Left cardiac atrium (tissue), 4 donors: Measurements from ENCODE around the gene ATP8A1. TPM values are rescaled to one million over a fixed set of nuclear protein-coding genes. Genes with fewer than 3 reads are reported as not detected.
A peak's percentile ranks its signal among the peaks of the same experiment; 100 is the strongest.
"Not testable (repeated sequence)": the region's sequence is repeated elsewhere in the genome, so short reads cannot be mapped to it uniquely, and the experiment has no call there.

ENCODE experiments used
- ATAC-seq, 2 donors: fragments of 200-7000 bp; cut with Tn5 transposase; one replicate each; pipeline ENCODE4 v1.9.1; 2020; ENCODE audit warnings: mild to moderate bottlenecking in 2 of 2, moderate library complexity in 2 of 2
- DNase-seq: peaks from one replicate; pipeline ENCODE4 v3.0.0-alpha.2; 2020
- intact Hi-C, 2 donors: fragments of 100-400 bp; cut with DNase I; formaldehyde crosslinking; loops; one replicate each; pipeline versions ENCODE4 v1.14.1 to v1.15.1; 2022 to 2023
- total RNA-seq, 2 donors: library from RNA; stranded (reverse); fragmentation: NEBNext Ultra II Directional; extraction: Animal tissue kit (Norgen Biotek cat#: 25700); gene quantifications; one replicate each; pipeline ENCODE4 v1.2.1, GENCODE V29; 2021
- donor health status: DM: no; HTN: yes; CAD: no.
- donor health status: DM: no; HTN: yes; CAD: no; lungs with severe emphysema.
- donor health status: DM: yes; HTN: yes; CAD: no.
- donor health status: Dilated cardiomyopathy.

Gene ATP8A1
- total RNA-seq, 2 donors from 2014 or later, result 22.3 to 23.3 TPM

DNA sequence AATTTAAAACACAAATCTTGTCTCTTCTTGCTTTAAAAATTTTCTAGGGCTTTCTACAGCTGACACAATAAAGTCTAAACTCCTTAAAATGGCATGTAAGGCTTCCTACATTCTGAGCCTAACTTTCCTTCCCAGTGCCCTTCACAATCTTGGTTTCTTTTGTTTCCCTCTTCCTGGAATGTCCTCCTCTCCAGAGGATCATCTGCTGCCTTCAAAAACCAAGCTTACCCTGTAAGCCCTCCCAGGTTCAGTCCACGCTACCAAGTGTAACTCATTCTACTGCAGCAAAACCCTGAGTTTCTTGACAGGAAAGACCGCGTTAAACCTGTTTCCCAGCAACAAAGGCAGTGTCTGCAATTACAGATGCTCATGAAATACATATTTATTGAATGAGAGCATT lies 168.4 kb downstream of the ATP8A1 start:
- no peak for DNase-seq
- intact Hi-C loops, result no loop called here
- ATAC-seq, result no peak

DNA sequence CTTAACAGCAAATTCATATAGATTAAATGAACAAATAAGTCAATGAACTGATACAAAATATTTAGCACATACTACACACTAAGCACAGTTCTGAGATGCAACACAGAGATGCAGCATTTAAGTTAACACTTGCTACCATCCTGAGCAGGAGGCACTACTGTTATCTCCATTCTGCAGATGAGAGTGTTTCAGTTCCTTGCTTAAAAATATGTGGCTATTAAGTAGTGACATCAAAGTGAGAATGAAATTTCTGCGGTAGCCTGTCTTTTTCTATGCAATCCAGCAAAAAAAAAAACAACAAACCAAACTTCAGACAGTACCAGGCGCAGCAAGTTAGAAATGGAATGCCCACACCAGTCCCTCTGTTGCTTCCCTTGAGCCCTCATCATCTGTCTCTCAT lies 168.8 kb downstream of the ATP8A1 start:
- DNase-seq, result no peak
- intact Hi-C loops, result no loop called here
- no peak for ATAC-seq

DNA sequence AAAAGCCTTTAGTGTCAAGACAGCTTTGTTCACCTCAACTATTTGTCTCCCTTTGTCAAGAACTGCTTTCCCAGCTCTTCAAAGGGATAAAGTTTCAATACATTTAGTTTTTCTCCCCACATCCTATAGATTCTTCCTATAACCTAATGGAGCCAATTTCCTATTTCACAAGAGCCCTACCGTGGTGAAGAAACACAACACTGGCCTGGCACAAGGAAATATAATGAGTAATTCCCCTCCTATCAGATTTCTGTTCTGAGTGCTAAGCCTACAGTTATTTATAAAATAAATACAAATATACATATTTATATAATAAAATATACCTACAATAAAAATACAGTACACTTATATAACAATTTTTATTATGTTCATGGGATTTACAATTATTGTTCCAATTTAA lies 169.7 kb downstream of the ATP8A1 start:
- DNase-seq, result no peak
- ATAC-seq, result no peak
- intact Hi-C loops, result no loop called here

DNA sequence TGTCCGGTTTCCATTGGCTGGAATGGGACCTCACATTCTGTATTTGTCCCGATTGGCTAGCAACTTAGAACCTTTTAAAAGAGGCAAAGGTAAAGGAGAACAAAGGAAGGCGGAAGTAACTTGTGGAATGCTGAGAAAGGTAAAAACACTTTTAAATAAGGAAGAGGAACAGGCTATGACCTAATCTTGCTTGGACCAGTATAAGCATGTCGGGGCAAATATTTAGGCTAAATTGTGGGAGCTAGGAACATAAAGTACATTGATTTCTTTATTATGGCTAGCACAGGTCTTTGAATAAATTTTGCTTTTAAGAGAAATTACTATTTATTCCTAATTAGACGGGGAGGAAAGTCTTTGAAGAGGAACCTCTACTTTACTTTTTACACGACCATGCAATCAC lies 170.7 kb downstream of the ATP8A1 start:
- ATAC-seq, intact Hi-C loops, DNase-seq: not testable (repeated sequence)

DNA sequence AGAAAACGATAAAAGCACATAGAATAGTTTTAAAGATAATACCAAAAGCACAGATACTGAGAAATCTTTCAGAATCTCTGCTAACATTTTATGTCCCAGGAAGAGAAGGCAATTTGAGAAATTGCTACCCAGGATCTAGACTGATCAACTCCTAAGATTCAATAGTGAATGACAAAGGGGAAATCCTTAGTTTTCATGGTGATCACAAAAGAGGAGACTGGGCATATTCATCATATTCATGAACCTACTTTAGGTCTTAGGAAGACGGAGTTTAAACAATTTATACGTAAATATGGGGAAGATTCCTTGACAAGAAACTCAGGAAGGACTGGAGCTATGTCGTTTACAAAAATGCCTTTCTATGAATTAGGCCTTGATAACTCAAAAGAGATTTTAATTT lies 172.3 kb downstream of the ATP8A1 start:
- intact Hi-C loops, result no loop called here
- ATAC-seq, result no peak
- no peak for DNase-seq

DNA sequence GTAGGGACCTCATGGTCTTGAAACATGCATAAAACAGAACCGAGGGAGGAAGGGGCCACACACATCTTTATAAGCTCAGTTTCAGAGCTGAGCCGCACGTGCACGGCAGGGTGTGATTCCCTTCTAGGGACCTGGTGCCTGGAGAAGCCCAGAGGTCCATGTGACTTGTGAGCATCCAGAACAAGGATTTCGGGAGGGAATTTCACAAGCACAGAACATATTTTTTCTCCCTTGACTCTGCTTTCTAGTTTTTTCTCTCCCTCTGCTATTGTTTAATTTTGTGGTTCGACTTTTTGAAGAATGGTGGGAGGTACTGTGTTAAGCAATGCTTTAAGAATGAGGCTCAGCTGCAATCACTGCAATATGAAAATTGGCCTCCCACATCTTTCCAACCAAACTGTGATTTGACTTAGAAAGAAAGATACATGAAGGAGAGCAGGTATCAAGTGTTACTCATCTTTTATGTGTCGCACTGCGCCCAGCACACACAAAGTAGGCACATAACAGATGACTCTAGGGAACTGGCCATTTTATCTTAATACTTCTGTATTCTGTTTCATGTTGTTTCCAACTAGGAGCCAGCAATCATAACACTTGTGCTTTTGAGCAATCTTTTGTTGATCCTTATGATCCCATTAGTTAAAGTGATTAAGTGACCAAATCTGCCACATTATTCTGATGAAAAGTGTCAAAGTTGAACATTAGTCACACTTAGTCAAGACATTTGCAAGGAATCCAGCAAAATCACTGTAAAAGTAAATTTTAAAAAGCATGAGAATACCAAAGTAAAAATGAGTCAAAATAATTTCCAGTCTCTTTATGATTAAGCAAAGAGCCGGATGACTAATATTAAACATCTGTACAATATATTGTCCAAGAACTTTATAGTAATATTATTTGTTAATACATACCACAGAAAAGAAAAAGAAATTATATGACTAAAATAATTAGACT lies 173.2 kb downstream of the ATP8A1 start:
- intact Hi-C loops, result no loop called here
- ATAC-seq (peak in 1 of 2 donors; percentile 16), DNase-seq (no peak)

DNA sequence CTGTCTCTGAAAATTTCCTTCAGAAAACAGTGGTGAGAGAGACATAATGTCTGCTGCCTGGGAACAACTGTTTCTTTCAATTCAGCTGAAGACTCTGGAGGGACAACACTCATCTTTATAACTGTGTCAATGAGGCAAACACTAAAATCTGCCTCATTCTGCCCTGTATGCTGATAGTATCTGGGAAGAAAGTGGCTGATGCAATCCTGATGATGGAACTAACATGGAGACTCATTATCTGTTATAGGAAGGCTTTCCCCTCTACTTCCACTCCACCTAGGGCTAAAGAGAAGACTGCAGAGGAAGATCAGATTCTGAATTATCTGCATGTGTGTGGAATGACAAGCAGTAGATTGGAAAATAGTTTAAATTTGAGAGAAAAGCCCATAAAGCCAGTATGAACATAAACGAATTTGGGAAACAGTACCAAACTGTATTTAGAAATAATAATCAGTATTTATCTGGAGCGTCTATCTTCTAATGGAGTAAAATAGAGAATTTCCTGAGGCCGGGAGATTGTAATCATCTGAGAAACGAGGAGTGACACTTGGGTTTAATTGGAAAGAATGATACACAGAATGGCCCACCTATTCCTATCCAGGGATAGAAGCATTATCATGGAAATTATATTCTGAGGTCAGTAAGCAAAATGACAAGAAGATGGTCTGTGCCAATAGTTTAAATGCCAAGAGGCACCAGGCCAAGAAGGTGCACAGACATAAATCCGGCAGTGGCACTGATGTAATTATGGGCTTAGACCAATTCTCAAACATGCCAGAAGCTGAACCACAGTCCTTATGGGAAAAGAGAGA lies 174.2 kb downstream of the ATP8A1 start:
- intact Hi-C loops, result no loop called here
- ATAC-seq (no peak), DNase-seq (no peak)

DNA sequence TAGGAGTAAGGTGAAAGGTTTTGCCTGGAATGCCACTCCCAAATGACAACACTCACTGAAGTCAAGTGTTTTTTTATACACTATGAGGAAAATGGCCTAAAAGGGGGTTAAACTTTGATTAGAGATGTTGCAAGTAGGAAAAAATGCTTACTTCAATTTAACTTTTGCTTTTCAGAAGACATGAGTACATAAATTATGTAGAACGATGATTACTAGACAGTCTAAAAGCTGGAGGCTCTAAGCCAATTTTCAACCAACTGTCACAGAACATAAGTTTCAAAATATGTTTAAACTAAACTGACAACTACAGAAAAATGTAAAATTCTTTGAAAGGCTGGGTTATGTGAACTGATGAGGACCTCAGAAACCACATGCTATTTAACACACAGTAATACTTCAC lies 176.2 kb downstream of the ATP8A1 start:
- ATAC-seq (no peak), DNase-seq (no peak)
- intact Hi-C loops, result no loop called here

DNA sequence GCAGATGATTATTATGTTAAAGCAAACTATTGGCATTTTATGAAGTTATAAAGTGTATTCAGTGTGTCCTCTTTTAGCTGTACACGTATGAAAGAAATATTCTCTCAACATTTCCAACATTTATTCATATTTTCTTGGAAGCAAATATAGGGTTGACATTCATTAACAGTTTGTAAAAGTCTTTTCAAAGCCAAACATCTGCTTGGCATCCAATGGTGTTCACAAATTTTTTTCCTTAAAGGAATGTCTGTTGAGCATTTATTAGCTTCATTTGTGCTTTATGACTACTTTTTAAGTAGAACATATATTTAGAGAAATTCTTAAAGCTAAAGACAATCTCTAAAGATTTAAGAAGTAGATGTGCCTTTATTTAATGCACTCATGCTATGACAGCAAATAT lies 176.6 kb downstream of the ATP8A1 start:
- DNase-seq (no peak), ATAC-seq (no peak)
- intact Hi-C loops, result no loop called here

DNA sequence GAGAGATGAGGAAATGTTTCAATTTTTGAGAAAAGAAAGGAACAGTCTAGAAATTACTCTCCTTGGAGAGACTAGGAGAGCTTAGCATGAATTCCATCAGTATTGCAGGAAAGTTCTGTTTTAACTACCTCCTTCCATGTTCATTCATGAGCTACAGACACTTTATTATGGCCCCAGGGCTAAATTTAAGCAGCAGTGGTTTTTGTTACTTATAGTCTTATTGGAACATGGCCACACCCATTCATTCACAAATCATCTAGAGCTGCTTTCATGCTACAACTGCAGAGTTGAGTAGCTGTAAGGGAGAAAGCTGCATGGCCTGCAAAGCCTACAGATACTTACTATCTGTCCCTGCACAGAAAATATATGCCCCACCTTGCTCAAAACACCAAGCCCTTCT lies 178.0 kb downstream of the ATP8A1 start:
- intact Hi-C loops, result no loop called here
- DNase-seq (no peak), ATAC-seq (no peak)

DNA sequence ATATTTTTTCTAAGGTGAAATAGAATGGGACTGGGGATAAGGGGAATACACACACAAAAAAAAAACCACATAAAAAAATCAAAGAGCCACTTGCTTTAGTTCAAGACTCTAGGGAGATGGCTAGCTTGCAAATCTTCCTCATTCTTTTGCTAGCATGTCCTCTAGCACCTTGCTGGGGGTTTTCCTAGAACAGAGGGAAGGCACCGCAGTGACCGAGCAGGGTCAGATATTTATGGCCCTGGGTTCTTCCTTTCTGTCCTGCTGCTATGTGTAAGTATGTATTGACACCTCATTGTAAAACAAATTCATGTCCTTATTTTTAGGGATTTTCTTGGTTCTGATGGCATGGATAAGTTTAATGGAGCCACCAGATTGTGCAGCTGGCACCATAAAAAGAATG lies 178.4 kb downstream of the ATP8A1 start:
- intact Hi-C loops, result no loop called here
- no peak for ATAC-seq
- DNase-seq, result no peak

DNA sequence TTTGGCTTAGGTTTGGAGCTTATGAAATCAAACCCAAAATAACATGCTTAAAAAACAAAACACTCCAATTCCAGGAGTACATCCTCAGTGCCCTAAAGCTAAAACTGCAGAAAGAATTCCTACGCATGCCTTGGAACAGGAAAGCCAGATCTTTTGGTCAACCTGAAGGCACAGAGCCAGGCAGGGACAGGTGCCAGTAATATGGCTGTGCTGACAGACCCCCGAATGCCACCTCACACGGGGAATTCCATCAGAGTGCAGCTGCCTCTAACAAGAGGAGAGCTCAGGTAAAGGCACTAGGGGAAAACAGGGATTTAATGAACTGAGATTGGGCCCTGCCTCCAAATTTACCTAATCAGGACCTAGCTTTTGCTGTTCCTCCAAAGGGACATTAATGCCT lies 182.5 kb downstream of the ATP8A1 start:
- DNase-seq (no peak), ATAC-seq (no peak)
- intact Hi-C loops, result no loop called here

DNA sequence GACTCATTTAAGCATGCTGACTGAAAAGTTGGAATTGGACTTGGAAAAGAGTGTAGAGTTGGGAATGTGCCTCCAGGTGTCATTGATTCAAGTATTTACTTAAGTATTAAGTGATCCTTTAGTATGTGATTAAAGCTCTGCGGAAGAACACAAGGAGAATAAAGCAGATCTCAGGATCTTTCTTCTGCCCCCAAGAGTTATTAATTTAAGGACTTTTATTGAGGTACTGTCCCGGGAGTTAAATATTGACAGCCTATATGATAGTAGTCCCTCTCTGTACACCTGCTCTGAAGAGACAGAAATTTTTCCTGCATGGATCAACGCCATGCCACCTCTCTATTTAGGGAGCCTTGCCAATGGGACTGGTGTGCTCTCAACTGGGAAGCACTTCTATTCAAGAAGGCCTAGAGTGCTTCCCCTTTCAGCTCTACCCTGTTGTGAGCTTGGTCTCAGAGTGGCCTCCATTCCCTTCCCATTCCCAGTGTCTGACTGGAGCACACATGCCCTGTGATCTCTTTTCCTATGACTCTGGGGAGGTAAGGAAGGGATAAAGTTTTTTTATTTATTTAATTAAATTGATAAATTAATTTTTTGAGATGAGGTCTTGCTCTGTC lies 183.7 kb downstream of the ATP8A1 start:
- ATAC-seq (no peak), DNase-seq (no peak)
- intact Hi-C loops, result no loop called here

DNA sequence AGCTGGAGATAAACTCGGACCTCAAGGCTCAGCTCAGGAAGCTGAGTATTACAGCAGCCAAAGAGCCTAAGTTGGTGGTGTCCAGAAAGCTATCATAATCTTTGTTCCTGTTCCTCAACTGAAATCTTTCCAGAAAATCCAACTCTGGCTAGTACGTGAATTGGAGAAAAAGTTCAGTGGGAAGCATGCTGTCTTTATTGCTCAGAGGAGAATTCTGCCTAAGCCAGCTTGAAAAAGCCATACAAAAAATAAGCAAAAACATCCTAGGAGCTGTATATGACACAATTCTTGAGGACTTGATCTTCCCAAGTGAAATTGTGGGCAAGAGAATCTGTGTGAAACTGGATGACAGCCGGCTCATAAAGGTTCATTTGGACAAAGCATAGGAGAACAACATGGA lies 185.0 kb downstream of the ATP8A1 start:
- ATAC-seq (no peak), DNase-seq (no peak)
- intact Hi-C loops, result no loop called here

DNA sequence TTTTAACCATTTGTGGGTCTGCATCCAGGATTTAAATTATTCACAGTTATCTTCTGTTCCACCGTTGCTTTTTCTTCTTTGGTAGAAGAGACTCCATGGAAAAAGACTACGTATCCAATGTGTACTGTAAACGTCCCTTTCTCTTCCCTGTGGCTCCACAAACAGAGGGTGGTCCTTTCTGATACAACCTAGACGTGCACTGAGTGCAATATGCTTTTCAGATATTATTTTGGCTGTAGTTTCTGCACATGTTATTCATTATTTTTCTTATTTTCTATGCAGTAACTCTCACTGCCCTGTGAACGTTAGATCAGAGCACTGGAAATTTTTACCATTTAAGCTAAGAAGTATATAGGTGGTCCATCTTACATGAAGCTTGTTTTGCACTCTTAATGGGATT lies 186.9 kb downstream of the ATP8A1 start:
- DNase-seq, result no peak
- no peak for ATAC-seq
- intact Hi-C loops, result no loop called here

DNA sequence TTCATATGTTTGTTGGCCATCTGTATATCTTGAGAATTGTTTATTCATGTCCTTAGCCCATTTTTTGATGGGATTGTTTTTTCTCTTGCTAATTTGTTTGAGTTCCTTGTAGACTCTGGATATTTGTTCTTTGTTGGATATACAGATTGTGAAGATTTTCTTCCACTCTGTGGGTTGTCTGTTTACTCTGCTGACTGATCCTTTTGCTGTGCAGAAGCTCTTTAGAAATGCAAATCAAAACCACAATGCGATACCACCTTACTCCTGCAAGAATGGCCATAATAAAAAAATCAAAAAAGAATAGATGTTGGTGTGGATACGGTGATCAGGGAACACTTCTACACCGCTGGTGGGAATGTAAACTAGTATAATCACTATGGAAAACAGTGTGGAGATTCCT lies 189.1 kb downstream of the ATP8A1 start:
- intact Hi-C loops, ATAC-seq, DNase-seq: not testable (repeated sequence)

DNA sequence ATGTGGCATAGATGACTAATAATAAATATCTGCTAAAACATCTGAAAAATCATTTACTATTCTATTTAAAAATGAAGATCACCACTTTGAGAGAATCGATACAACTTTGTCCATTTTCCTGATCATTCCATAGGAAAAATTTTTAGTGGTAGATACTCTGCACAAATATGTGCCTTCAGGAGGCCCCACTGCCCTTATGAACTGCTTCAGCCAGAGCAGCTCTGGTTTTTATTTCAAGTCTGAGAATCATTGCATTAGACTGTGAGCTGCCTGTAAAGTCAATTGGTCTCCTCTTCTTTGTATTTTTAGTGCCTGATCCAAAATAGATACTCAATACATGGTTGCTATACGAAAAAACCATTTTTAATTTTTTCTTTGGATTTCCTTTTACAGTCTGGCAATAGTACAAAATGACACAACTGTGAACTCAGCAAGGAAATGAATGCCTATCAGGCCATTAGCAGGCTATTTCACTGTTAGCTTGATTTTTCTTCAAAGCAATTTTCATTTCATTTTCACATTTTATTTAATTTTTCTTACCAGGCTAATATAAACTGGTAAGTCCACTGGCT lies 190.5 kb downstream of the ATP8A1 start:
- no peak for DNase-seq
- intact Hi-C loops, result no loop called here
- ATAC-seq, result no peak

DNA sequence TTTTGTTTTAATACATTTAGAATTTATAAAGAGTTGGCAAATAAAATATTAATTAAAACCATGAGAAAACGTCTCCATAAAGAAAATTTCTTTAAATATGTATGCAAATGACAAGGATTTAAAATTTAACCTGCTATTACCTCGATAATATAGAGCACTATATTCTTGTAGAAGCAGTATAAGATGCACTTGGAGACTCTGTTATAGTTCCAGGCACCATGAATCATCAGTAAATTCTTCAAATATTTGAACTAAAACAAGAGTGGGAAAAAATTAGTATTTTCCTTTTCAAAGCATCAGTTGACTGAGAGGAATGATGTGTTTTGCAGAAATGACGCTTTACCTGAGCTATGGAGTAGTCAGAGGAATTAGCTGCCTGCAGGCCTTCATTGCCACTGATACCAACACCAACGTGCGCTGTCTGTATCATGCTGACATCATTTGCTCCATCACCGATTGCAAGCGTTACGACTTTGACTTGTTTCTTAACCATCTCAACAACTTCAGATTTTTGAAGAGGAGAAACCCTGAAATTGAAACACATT lies 192.3 kb downstream of the ATP8A1 start:
- intact Hi-C loops, result no loop called here
- no peak for DNase-seq
- peak in 1 of 2 donors; percentile 54 for ATAC-seq

DNA sequence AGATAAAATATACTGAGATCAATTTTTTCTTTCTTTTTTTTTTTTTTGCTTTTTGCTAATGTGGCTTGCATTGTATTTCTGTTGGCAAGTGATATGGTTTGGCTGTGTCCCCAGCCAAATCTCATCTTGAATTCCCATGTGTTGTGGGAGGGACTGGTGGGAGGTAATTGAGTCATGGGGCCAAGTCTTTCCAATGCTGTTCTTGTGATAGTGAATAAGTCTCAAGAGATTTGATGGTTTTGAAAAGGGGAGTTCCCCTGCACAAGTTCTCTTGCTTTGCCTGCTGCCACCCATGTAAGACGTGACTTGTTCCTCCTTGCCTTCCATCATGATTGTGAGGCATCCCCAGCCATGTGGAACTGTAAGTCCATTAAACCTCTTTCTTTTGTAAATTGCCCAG lies 195.7 kb downstream of the ATP8A1 start:
- DNase-seq, intact Hi-C loops, ATAC-seq: not testable (repeated sequence)
